Nucleus accumbens (tissue), 56 donors: ENCODE measurements around the gene FAM20C.
A peak's percentile ranks its signal among the peaks of the same experiment; 100 is the strongest.

ENCODE experiments used
- DNase-seq, 56 donors: peaks; one replicate each; lab custom pipeline; 2025; lab: John Stamatoyannopoulos, UW

The FAM20C gene

GRCh38 chr7:191981-192649, at the start of gene FAM20C:
FAM20C (plus strand) TSS chr7:192571; CDS start chr7:193200, 629 bp downstream.
- peak in 55 of 56 donors; percentile 35 to 97 (median 84) for DNase-seq

GRCh38 chr7:143145-143751, 49.1 kb upstream of the FAM20C start:
- no peak for DNase-seq

GRCh38 chr7:143811-144453, 48.4 kb upstream of the FAM20C start:
- no peak for DNase-seq

GRCh38 chr7:144454-144826, 47.9 kb upstream of the FAM20C start:
- DNase-seq = no peak

- no peak for DNase-seq
Observed at GRCh38 chr7:145863-146262, 46.5 kb upstream of the FAM20C start.

- no peak for DNase-seq
Observed at GRCh38 chr7:148543-148931, 43.8 kb upstream of the FAM20C start.

GRCh38 chr7:148932-149790, 43.2 kb upstream of the FAM20C start:
- peak; percentile 68 to 100 (median 98) for DNase-seq

- DNase-seq = peak in 22 of 56 donors; percentile 33 to 74 (median 66)
Observed at GRCh38 chr7:149791-150636, 42.4 kb upstream of the FAM20C start.

- DNase-seq = no peak
Observed at GRCh38 chr7:150811-151221, 41.6 kb upstream of the FAM20C start.

GRCh38 chr7:151346-152050, 40.9 kb upstream of the FAM20C start:
- DNase-seq = no peak

GRCh38 chr7:152702-153391, 39.5 kb upstream of the FAM20C start:
- DNase-seq = no peak

GRCh38 chr7:153604-154003, 38.8 kb upstream of the FAM20C start:
- peak in 5 of 56 donors; percentile 14 to 39 (median 26) for DNase-seq

GRCh38 chr7:154096-154799, 38.1 kb upstream of the FAM20C start:
- peak in 8 of 56 donors; percentile 10 to 63 (median 30) for DNase-seq

- no peak for DNase-seq
Observed at GRCh38 chr7:155469-155900, 36.9 kb upstream of the FAM20C start.

GRCh38 chr7:156111-157007, 36.0 kb upstream of the FAM20C start:
- DNase-seq = no peak

GRCh38 chr7:157008-157310, 35.4 kb upstream of the FAM20C start:
- DNase-seq = no peak
